Smooth muscle cell (in vitro differentiated cells): ENCODE measurements around the gene ALX3. TPM values are rescaled to one million over a fixed set of nuclear protein-coding genes. Genes with fewer than 3 reads are reported as not detected.

Source experiments
- DNase-seq: peaks from one replicate; lab custom pipeline; 2025; ENCODE audit not compliant: unreplicated experiment; lab: John Stamatoyannopoulos, UW
- H2AFZ ChIP-seq: fragments of 200-600 bp; sonication (generic); 2 replicates; pipeline ENCODE4 v1.6.0; 2016; ENCODE audit warnings: antibody characterized with exemption, low read depth, mild to moderate bottlenecking
- H3F3A ChIP-seq: fragments of 200-600 bp; sonication (generic); 2 replicates; pipeline ENCODE4 v1.6.0; 2017; ENCODE audit warnings: antibody characterized with exemption, low read depth
- H3K27ac ChIP-seq: fragments of 200-600 bp; sonication (generic); 2 replicates; pipeline ENCODE4 v1.5.1; 2016; ENCODE audit warnings: low read depth, mild to moderate bottlenecking
- H3K27me3 ChIP-seq: fragments of 200-600 bp; sonication (generic); 2 replicates; pipeline ENCODE4 v1.6.1; 2016; ENCODE audit warnings: low read depth, mild to moderate bottlenecking
- H3K36me3 ChIP-seq: fragments of 200-600 bp; sonication (generic); 2 replicates; pipeline ENCODE4 v1.5.1; 2016; ENCODE audit warnings: low read depth
- H3K4me1 ChIP-seq: fragments of 200-600 bp; sonication (generic); 2 replicates; pipeline ENCODE4 v1.5.1; 2016; ENCODE audit warnings: low read depth
- H3K4me2 ChIP-seq: fragments of 200-600 bp; sonication (generic); 2 replicates; pipeline ENCODE4 v1.6.0; 2016; ENCODE audit warnings: mild to moderate bottlenecking
- H3K4me3 ChIP-seq: fragments of 200-600 bp; sonication (generic); 2 replicates; pipeline ENCODE4 v1.5.1; 2016; ENCODE audit warnings: mild to moderate bottlenecking
- H3K79me2 ChIP-seq: fragments of 200-600 bp; sonication (generic); 2 replicates; pipeline ENCODE4 v1.6.0; 2016; ENCODE audit warnings: low read depth, mild to moderate bottlenecking
- H3K9ac ChIP-seq: fragments of 200-600 bp; sonication (generic); 2 replicates; pipeline ENCODE4 v1.6.0; 2016; ENCODE audit warnings: low read depth
- H3K9me3 ChIP-seq: fragments of 200-600 bp; sonication (generic); replicated peaks from 2 replicates; pipeline ENCODE4 v1.5.1; 2016; ENCODE audit warnings: low read depth
- H4K20me1 ChIP-seq: fragments of 200-600 bp; sonication (generic); 2 replicates; pipeline ENCODE4 v1.6.0; 2016; ENCODE audit warnings: low read depth
- WGBS: methylation state at CpG from one replicate; pipeline ENCODE4 v1.1.7; 2016; ENCODE audit warnings: low lambda C conversion rate; 5-methylcytosine and 5-hydroxymethylcytosine counted together
- polyA plus RNA-seq: library from polyadenylated mRNA; unstranded; fragments of >200 nt; fragmentation: Nextera tagmentation; extraction: Ambion mirVana; gene quantifications from 2 replicates; pipeline ENCODE4 v1.2.1, GENCODE V29; 2016
- total RNA-seq: library from RNA; depleted of rRNA; stranded (reverse); fragments of >200 nt; gene quantifications from 2 replicates; pipeline ENCODE4 v1.2.3, GENCODE V29; 2014
- TF ChIP-seq, protein P1 (sequence below): fragments of 200-600 bp; sonication (generic); IDR thresholded peaks from 2 replicates; pipeline ENCODE4 v1.5.1; 2017; ENCODE audit warnings: borderline replicate concordance, mild to moderate bottlenecking, antibody characterized with exemption; ENCODE audit not compliant: insufficient read depth, poor library complexity, severe bottlenecking

The ALX3 gene
- total and polyA plus RNA-seq, 2 experiments from 2014 or later: not detected

DNA sequence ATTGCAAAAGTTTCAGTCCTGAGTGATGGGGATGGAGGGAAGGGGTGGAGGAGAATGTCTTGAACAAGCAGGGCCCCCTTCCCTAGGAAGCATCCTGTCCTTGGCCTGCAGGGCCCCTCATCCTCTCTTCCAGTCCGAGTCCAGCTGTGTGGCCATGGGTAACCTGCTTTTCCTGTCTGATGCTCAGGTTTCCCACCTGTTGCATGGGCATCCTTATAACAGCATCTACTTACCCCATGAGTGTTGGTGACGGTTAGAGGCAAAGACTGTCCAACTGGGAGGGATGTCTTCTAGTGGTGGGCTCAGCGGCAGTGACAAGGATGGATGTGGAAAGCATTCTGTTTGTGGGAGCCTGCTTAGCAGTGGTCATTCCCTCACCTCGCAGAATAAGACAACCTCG is 43.7 kb upstream of the ALX3 start:
- Histone ChIP-seq H3K4me1 (no peaks in the 10 kb centered on the region), H3K27me3 (peaks cover 14% of the 10 kb centered on the region), H3F3A (no peaks in the 10 kb centered on the region), H2AFZ (no peak overlapping the region), H3K9ac (no peak overlapping the region), H3K36me3 (no peaks in the 10 kb centered on the region), H4K20me1 (no peaks in the 10 kb centered on the region), H3K4me3 (no peak overlapping the region), H3K27ac (no peak overlapping the region), H3K79me2 (no peaks in the 10 kb centered on the region), H3K9me3 (no peaks in the 10 kb centered on the region), H3K4me2 (no peak overlapping the region)
- 86% methylated on average over 5 of the region's 5 CpGs for WGBS
- TF ChIP-seq, protein P1, sequence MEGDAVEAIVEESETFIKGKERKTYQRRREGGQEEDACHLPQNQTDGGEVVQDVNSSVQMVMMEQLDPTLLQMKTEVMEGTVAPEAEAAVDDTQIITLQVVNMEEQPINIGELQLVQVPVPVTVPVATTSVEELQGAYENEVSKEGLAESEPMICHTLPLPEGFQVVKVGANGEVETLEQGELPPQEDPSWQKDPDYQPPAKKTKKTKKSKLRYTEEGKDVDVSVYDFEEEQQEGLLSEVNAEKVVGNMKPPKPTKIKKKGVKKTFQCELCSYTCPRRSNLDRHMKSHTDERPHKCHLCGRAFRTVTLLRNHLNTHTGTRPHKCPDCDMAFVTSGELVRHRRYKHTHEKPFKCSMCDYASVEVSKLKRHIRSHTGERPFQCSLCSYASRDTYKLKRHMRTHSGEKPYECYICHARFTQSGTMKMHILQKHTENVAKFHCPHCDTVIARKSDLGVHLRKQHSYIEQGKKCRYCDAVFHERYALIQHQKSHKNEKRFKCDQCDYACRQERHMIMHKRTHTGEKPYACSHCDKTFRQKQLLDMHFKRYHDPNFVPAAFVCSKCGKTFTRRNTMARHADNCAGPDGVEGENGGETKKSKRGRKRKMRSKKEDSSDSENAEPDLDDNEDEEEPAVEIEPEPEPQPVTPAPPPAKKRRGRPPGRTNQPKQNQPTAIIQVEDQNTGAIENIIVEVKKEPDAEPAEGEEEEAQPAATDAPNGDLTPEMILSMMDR: no peak
- no peak for DNase-seq

DNA sequence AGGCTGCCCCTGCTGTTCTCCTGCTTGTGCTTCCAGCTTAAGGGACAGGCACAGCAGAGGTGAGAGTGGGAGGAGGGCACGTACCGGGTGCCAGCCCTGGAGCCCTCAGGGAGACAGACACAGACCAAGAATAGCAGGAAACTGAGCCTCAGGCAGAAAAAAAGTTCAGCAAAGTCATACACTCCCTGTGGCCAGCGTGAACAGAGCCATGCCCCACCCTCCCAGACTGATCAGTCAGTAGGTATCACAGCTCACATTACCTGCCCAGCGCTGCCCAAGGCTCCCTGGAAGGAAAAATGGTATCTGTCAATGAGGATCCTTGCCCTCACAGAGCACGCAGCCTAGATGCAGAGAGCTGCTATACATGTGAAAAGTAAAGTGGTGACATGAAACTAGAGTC is 43.1 kb upstream of the ALX3 start:
- Histone ChIP-seq H3K9ac (no peak overlapping the region), H3K36me3 (no peaks in the 10 kb centered on the region), H3K4me3 (no peak overlapping the region), H3K27ac (no peak overlapping the region), H3K4me1 (no peaks in the 10 kb centered on the region), H3K9me3 (no peaks in the 10 kb centered on the region), H4K20me1 (no peaks in the 10 kb centered on the region), H2AFZ (no peak overlapping the region), H3K4me2 (no peak overlapping the region), H3K79me2 (no peaks in the 10 kb centered on the region), H3F3A (no peaks in the 10 kb centered on the region), H3K27me3 (peaks cover 14% of the 10 kb centered on the region)
- TF ChIP-seq, protein P1: no peak
- DNase-seq: no peak
- WGBS: 73% methylated on average over 5 of the region's 5 CpGs

DNA sequence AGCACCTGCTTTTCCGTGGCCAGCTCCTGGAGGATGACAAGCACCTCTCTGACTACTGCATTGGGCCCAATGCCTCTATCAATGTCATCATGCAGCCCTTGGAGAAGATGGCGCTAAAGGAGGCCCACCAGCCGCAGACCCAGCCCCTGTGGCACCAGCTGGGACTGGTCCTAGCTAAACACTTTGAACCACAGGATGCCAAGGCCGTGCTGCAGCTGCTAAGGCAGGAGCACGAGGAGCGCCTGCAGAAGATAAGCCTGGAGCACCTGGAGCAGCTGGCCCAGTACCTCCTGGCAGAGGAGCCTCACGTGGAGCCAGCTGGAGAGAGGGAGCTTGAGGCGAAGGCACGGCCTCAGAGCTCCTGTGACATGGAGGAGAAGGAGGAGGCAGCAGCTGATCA is 42.2 kb upstream of the ALX3 start:
- no peak overlapping the region for H3K4me3 ChIP-seq
- no peaks in the 10 kb centered on the region for H3K36me3 ChIP-seq
- TF ChIP-seq, protein P1: no peak
- H3K79me2 ChIP-seq: no peaks in the 10 kb centered on the region
- peaks cover 17% of the 10 kb centered on the region for H3K27me3 ChIP-seq
- H3K9me3 ChIP-seq: no peaks in the 10 kb centered on the region
- H4K20me1 ChIP-seq: no peaks in the 10 kb centered on the region
- WGBS: 86% methylated on average over 9 of the region's 9 CpGs
- H3K4me2 ChIP-seq: no peak overlapping the region
- no peaks in the 10 kb centered on the region for H3F3A ChIP-seq
- no peak overlapping the region for H3K27ac ChIP-seq
- no peak overlapping the region for H3K9ac ChIP-seq
- no peaks in the 10 kb centered on the region for H3K4me1 ChIP-seq
- H2AFZ ChIP-seq: no peak overlapping the region
- no peak for DNase-seq

DNA sequence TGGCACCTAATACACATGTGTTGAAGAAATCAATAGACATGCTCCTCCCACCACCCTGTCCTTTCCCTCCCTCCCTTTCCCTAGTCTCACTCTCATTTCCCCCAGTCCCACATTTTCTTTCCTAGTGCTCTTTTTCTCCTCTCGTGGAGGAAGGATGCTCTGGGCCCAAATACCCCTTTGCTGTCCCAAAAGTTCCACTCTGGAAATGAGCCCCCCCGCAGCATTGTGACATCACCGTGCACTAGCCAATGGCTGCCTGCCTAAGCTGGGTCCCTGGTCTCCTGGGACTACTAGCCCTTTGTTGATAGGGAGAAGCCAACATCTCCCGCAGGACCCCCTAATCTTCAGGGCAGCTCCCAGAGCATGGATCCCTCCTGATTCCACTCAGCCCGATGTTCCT is 41.7 kb upstream of the ALX3 start, which contains the start of gene UBL4B:
TSS of gene UBL4B (plus strand) at position 301 of the 400 bp plus-strand sequence. CDS start at position 393, 92 bp downstream.
- no peaks in the 10 kb centered on the region for H3K79me2 ChIP-seq
- no peaks in the 10 kb centered on the region for H4K20me1 ChIP-seq
- no peaks in the 10 kb centered on the region for H3F3A ChIP-seq
- TF ChIP-seq, protein P1: no peak
- no peak for DNase-seq
- no peaks in the 10 kb centered on the region for H3K9me3 ChIP-seq
- 88% methylated on average over 5 of the region's 5 CpGs for WGBS
- no peak within 1 kb of the TSS for H2AFZ ChIP-seq
- no peak within 1 kb of the TSS for H3K4me3 ChIP-seq
- H3K4me2 ChIP-seq: no peak within 1 kb of the TSS
- no peak within 1 kb of the TSS for H3K9ac ChIP-seq
- no peaks in the 10 kb centered on the region for H3K36me3 ChIP-seq
- no peaks in the 10 kb centered on the region for H3K4me1 ChIP-seq
- H3K27me3 ChIP-seq: peaks cover 17% of the 10 kb centered on the region
- no peak within 1 kb of the TSS for H3K27ac ChIP-seq
